Measurements from ENCODE around the gene OVOL1. TPM values are rescaled to one million over a fixed set of nuclear protein-coding genes. Genes with fewer than 3 reads are reported as not detected.

Gene OVOL1
- total and polyA plus RNA-seq, 2 of the 13 experiments (the other 11 are each of a cell fraction or from before 2014, with no cell fraction given) = 0.01 TPM; not detected in 1

Other genes with a start within 250 kb of the OVOL1 start
- gene LTBP3, start 228.7 kb upstream of the OVOL1 start, total RNA-seq (2016; rRNA removed; fragmentation: Illumina TruSeq; extraction: Trizol) = 4.2 and 12.2 TPM in 2 replicates
- 60.3 and 68.1 TPM in 2 replicates for gene LTBP3, start 228.7 kb upstream of the OVOL1 start, polyA plus RNA-seq (2011; rRNA removed)
- 34.0 and 40.0 TPM in 2 replicates for gene ZNRD2, start 216.6 kb upstream of the OVOL1 start, total RNA-seq (2016; rRNA removed; fragmentation: Illumina TruSeq; extraction: Trizol)
- 29.2 and 31.4 TPM in 2 replicates for gene ZNRD2, start 216.6 kb upstream of the OVOL1 start, polyA plus RNA-seq (2011; rRNA removed)
- 3.6 and 5.7 TPM in 2 replicates for gene FAM89B, start 214.5 kb upstream of the OVOL1 start, total RNA-seq (2016; rRNA removed; fragmentation: Illumina TruSeq; extraction: Trizol)
- 8.0 and 11.5 TPM in 2 replicates for gene FAM89B, start 214.5 kb upstream of the OVOL1 start, polyA plus RNA-seq (2011; rRNA removed)
- gene EHBP1L1, start 211.0 kb upstream of the OVOL1 start, total RNA-seq (2016; rRNA removed; fragmentation: Illumina TruSeq; extraction: Trizol) = 5.4 and 10.6 TPM in 2 replicates
- gene EHBP1L1, start 211.0 kb upstream of the OVOL1 start, polyA plus RNA-seq (2011; rRNA removed) = 8.3 and 14.4 TPM in 2 replicates
- not detected in 2 replicates for gene KCNK7, start 191.3 kb upstream of the OVOL1 start, total RNA-seq (2016; rRNA removed; fragmentation: Illumina TruSeq; extraction: Trizol)
- 0.11 and 0.14 TPM in 2 replicates for gene KCNK7, start 191.3 kb upstream of the OVOL1 start, polyA plus RNA-seq (2011; rRNA removed)
- 35.6 and 51.5 TPM in 2 replicates for gene MAP3K11, start 172.8 kb upstream of the OVOL1 start, total RNA-seq (2016; rRNA removed; fragmentation: Illumina TruSeq; extraction: Trizol)
- 35.9 and 54.6 TPM in 2 replicates for gene MAP3K11, start 172.8 kb upstream of the OVOL1 start, polyA plus RNA-seq (2011; rRNA removed)
- gene PCNX3, start 171.3 kb upstream of the OVOL1 start, total RNA-seq (2016; rRNA removed; fragmentation: Illumina TruSeq; extraction: Trizol) = 14.5 and 23.0 TPM in 2 replicates
- 16.2 and 23.1 TPM in 2 replicates for gene PCNX3, start 171.3 kb upstream of the OVOL1 start, polyA plus RNA-seq (2011; rRNA removed)
- 5.4 and 5.8 TPM in 2 replicates for gene SIPA1, start 149.0 kb upstream of the OVOL1 start, total RNA-seq (2016; rRNA removed; fragmentation: Illumina TruSeq; extraction: Trizol)
- 7.7 and 9.1 TPM in 2 replicates for gene SIPA1, start 149.0 kb upstream of the OVOL1 start, polyA plus RNA-seq (2011; rRNA removed)
- 18.7 and 21.4 TPM in 2 replicates for gene RELA, start 124.1 kb upstream of the OVOL1 start, total RNA-seq (2016; rRNA removed; fragmentation: Illumina TruSeq; extraction: Trizol)
- gene RELA, start 124.1 kb upstream of the OVOL1 start, polyA plus RNA-seq (2011; rRNA removed) = 40.5 and 51.0 TPM in 2 replicates
- 45.4 and 48.3 TPM in 2 replicates for gene KAT5, start 74.8 kb upstream of the OVOL1 start, total RNA-seq (2016; rRNA removed; fragmentation: Illumina TruSeq; extraction: Trizol)
- 34.4 and 35.2 TPM in 2 replicates for gene KAT5, start 74.8 kb upstream of the OVOL1 start, polyA plus RNA-seq (2011; rRNA removed)
- 50.9 and 65.1 TPM in 2 replicates for gene RNASEH2C, start 66.3 kb upstream of the OVOL1 start, total RNA-seq (2016; rRNA removed; fragmentation: Illumina TruSeq; extraction: Trizol)
- gene RNASEH2C, start 66.3 kb upstream of the OVOL1 start, polyA plus RNA-seq (2011; rRNA removed) = 24.6 and 27.4 TPM in 2 replicates
- gene AP5B1, start 6.1 kb upstream of the OVOL1 start, total RNA-seq (2016; rRNA removed; fragmentation: Illumina TruSeq; extraction: Trizol) = 3.8 and 4.4 TPM in 2 replicates
- 1.7 and 2.8 TPM in 2 replicates for gene AP5B1, start 6.1 kb upstream of the OVOL1 start, polyA plus RNA-seq (2011; rRNA removed)
- 0.09 TPM in 1 of 2 replicates, not detected in the other for gene SNX32, start 46.9 kb downstream of the OVOL1 start, total RNA-seq (2016; rRNA removed; fragmentation: Illumina TruSeq; extraction: Trizol)
- gene SNX32, start 46.9 kb downstream of the OVOL1 start, polyA plus RNA-seq (2011; rRNA removed) = 0.29 and 0.34 TPM in 2 replicates
- 383 and 458 TPM in 2 replicates for gene CFL1, start 71.1 kb downstream of the OVOL1 start, total RNA-seq (2016; rRNA removed; fragmentation: Illumina TruSeq; extraction: Trizol)
- 347 and 379 TPM in 2 replicates for gene CFL1, start 71.1 kb downstream of the OVOL1 start, polyA plus RNA-seq (2011; rRNA removed)
- 13.2 and 25.6 TPM in 2 replicates for gene MUS81, start 73.4 kb downstream of the OVOL1 start, total RNA-seq (2016; rRNA removed; fragmentation: Illumina TruSeq; extraction: Trizol)
- 30.2 and 43.6 TPM in 2 replicates for gene MUS81, start 73.4 kb downstream of the OVOL1 start, polyA plus RNA-seq (2011; rRNA removed)
- gene EFEMP2, start 85.7 kb downstream of the OVOL1 start, total RNA-seq (2016; rRNA removed; fragmentation: Illumina TruSeq; extraction: Trizol) = 3.7 and 7.4 TPM in 2 replicates
- 29.7 and 34.3 TPM in 2 replicates for gene EFEMP2, start 85.7 kb downstream of the OVOL1 start, polyA plus RNA-seq (2011; rRNA removed)
- not detected in 2 replicates for gene CTSW, start 92.8 kb downstream of the OVOL1 start, total RNA-seq (2016; rRNA removed; fragmentation: Illumina TruSeq; extraction: Trizol)
- 0.09 TPM in 1 of 2 replicates, not detected in the other for gene CTSW, start 92.8 kb downstream of the OVOL1 start, polyA plus RNA-seq (2011; rRNA removed)
- 62.1 and 66.0 TPM in 2 replicates for gene FIBP, start 101.4 kb downstream of the OVOL1 start, total RNA-seq (2016; rRNA removed; fragmentation: Illumina TruSeq; extraction: Trizol)
- 42.9 and 55.3 TPM in 2 replicates for gene FIBP, start 101.4 kb downstream of the OVOL1 start, polyA plus RNA-seq (2011; rRNA removed)
- gene CCDC85B, start 103.6 kb downstream of the OVOL1 start, total RNA-seq (2016; rRNA removed; fragmentation: Illumina TruSeq; extraction: Trizol) = 15.7 and 19.5 TPM in 2 replicates
- 8.2 and 11.4 TPM in 2 replicates for gene CCDC85B, start 103.6 kb downstream of the OVOL1 start, polyA plus RNA-seq (2011; rRNA removed)
- gene FOSL1, start 113.3 kb downstream of the OVOL1 start, total RNA-seq (2016; rRNA removed; fragmentation: Illumina TruSeq; extraction: Trizol) = 3.1 and 4.0 TPM in 2 replicates
- 2.8 and 4.1 TPM in 2 replicates for gene FOSL1, start 113.3 kb downstream of the OVOL1 start, polyA plus RNA-seq (2011; rRNA removed)
- 8.4 and 10.0 TPM in 2 replicates for gene C11orf68, start 132.0 kb downstream of the OVOL1 start, total RNA-seq (2016; rRNA removed; fragmentation: Illumina TruSeq; extraction: Trizol)
- 28.3 and 37.2 TPM in 2 replicates for gene C11orf68, start 132.0 kb downstream of the OVOL1 start, polyA plus RNA-seq (2011; rRNA removed)
- gene DRAP1, start 132.4 kb downstream of the OVOL1 start, total RNA-seq (2016; rRNA removed; fragmentation: Illumina TruSeq; extraction: Trizol) = 31.5 and 52.3 TPM in 2 replicates
- 44.6 and 46.8 TPM in 2 replicates for gene DRAP1, start 132.4 kb downstream of the OVOL1 start, polyA plus RNA-seq (2011; rRNA removed)
- gene TSGA10IP, start 158.4 kb downstream of the OVOL1 start, total RNA-seq (2016; rRNA removed; fragmentation: Illumina TruSeq; extraction: Trizol) = not detected in 2 replicates
- gene TSGA10IP, start 158.4 kb downstream of the OVOL1 start, polyA plus RNA-seq (2011; rRNA removed) = 0.07 TPM in 1 of 2 replicates, not detected in the other
- gene SART1, start 174.7 kb downstream of the OVOL1 start, total RNA-seq (2016; rRNA removed; fragmentation: Illumina TruSeq; extraction: Trizol) = 18.1 and 22.5 TPM in 2 replicates
- 11.3 and 13.1 TPM in 2 replicates for gene SART1, start 174.7 kb downstream of the OVOL1 start, polyA plus RNA-seq (2011; rRNA removed)
- 30.8 and 45.9 TPM in 2 replicates for gene EIF1AD, start 215.1 kb downstream of the OVOL1 start, total RNA-seq (2016; rRNA removed; fragmentation: Illumina TruSeq; extraction: Trizol)
- gene EIF1AD, start 215.1 kb downstream of the OVOL1 start, polyA plus RNA-seq (2011; rRNA removed) = 18.2 and 24.0 TPM in 2 replicates
- gene BANF1, start 215.4 kb downstream of the OVOL1 start, total RNA-seq (2016; rRNA removed; fragmentation: Illumina TruSeq; extraction: Trizol) = 40.5 and 45.9 TPM in 2 replicates
- gene BANF1, start 215.4 kb downstream of the OVOL1 start, polyA plus RNA-seq (2011; rRNA removed) = 75.9 and 86.5 TPM in 2 replicates
- not detected in 2 replicates for gene CST6, start 224.9 kb downstream of the OVOL1 start, total RNA-seq (2016; rRNA removed; fragmentation: Illumina TruSeq; extraction: Trizol)
- gene CST6, start 224.9 kb downstream of the OVOL1 start, polyA plus RNA-seq (2011; rRNA removed) = not detected in 2 replicates
- not detected in 2 replicates for gene CATSPER1, start 239.4 kb downstream of the OVOL1 start, total RNA-seq (2016; rRNA removed; fragmentation: Illumina TruSeq; extraction: Trizol)
- gene CATSPER1, start 239.4 kb downstream of the OVOL1 start, polyA plus RNA-seq (2011; rRNA removed) = 0.04 and 0.17 TPM in 2 replicates

Data from HepG2 (cell line).